Activated T-helper 17 cell treated with anti-CD3 and anti-CD28 coated beads, Interleukin-2, amount 50 U/mL, for 72 hours (primary cell): ENCODE data around the gene CCNQ. TPM values are rescaled to one million over a fixed set of nuclear protein-coding genes. Genes with fewer than 3 reads are reported as not detected.

Experiments used
- ATAC-seq: fragments of 150-1000 bp; cut with Tn5 transposase; replicated peaks from 2 replicates; pipeline ENCODE4 v1.10.0; 2021; ENCODE audit warnings: mild to moderate bottlenecking, moderate library complexity
- H3K27ac Mint-ChIP-seq: one replicate; pipeline ENCODE4 v1.8.0; 2022; ENCODE audit warnings: mixed read lengths
- H3K27me3 Mint-ChIP-seq: one replicate; pipeline ENCODE4 v1.8.0; 2022; ENCODE audit warnings: mixed read lengths
- H3K36me3 Mint-ChIP-seq: one replicate; pipeline ENCODE4 v1.8.0; 2022; ENCODE audit warnings: low read depth, mild to moderate bottlenecking, mixed read lengths
- H3K4me1 Mint-ChIP-seq: one replicate; pipeline ENCODE4 v1.8.0; 2022; ENCODE audit warnings: mixed read lengths
- H3K4me3 Mint-ChIP-seq: one replicate; pipeline ENCODE4 v1.8.0; 2022; ENCODE audit warnings: mild to moderate bottlenecking, mixed read lengths
- H3K9me3 Mint-ChIP-seq: one replicate; pipeline ENCODE4 v1.8.0; 2022; ENCODE audit warnings: mixed read lengths
- total RNA-seq, 2 donors: library from RNA; stranded (reverse); gene quantifications; one replicate each; pipeline ENCODE4 v1.2.3, GENCODE V29; 2022

The CCNQ gene
- total RNA-seq, 2 donors from 2014 or later, result 9.1 to 26.4 TPM

DNA sequence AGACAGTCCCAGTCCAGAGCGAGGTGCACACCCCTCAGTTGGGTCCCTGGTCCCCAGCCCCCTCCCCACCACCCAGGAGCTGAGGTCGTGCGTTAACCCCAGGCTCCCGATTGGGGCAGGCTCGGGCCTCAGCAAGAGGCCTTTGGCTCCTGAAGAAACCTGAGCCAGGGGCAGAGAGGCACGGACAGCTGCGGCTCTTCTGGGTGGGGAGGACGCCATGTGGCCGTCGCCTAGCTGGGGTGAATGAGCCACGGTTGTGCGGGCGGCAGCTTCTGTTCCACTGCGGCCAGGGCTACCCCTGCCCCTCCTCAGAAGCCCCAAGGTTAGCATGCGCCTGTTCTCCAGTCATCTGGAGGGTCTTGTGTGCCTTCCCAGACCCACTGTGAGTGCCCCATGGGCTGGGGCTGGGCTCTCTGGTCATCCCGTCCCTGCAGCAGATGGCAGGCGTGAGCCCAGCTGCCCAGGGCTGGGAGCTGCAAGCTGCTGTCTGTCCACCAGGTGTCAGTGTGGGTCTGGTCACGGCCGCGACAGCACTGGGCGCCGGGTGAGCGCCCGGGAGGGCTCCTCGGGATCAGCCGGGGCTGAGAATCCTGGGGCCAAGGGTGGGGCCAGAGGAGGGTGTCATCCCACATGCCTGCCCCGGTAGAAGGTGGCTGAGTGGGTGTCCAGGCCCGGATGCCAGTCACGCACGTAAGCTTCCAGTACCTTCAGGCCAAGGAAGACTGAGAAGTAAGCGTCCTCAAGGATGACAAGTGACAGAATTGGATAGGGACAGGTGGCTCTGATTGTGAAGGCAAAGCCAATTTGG, 59.6 kb downstream of the CCNQ start:
- H3K9me3 Mint-ChIP-seq, result no peaks in the 10 kb centered on the region
- H3K27ac Mint-ChIP-seq, result no peak overlapping the region
- peak; percentile 88 for ATAC-seq
- no peak overlapping the region for H3K4me3 Mint-ChIP-seq
- no peaks in the 10 kb centered on the region for H3K27me3 Mint-ChIP-seq
- H3K4me1 Mint-ChIP-seq, result no peaks in the 10 kb centered on the region
- H3K36me3 Mint-ChIP-seq, result no peaks in the 10 kb centered on the region

GRCh38 chrX:153538424-153538823, 60.5 kb downstream of the CCNQ start:
- H3K27me3 Mint-ChIP-seq, result no peaks in the 10 kb centered on the region
- H3K36me3 Mint-ChIP-seq, result no peaks in the 10 kb centered on the region
- H3K4me3 Mint-ChIP-seq, result no peak overlapping the region
- H3K27ac Mint-ChIP-seq, result no peak overlapping the region
- no peaks in the 10 kb centered on the region for H3K9me3 Mint-ChIP-seq
- H3K4me1 Mint-ChIP-seq, result no peaks in the 10 kb centered on the region
- no peak for ATAC-seq

Other genes starting within 250 kb of the CCNQ start
- gene PNMA6E, start 197.8 kb downstream of the CCNQ start, total RNA-seq, result not detected
- 1 to 10 TPM; 2.0 to 2.8 TPM for gene ZFP92, start 187.7 kb downstream of the CCNQ start, total RNA-seq
- gene TREX2, start 153.1 kb downstream of the CCNQ start, total RNA-seq, result 1 to 10 TPM; 2.5 TPM
- 10 to 100 TPM; 21.2 to 67.4 TPM for gene HAUS7, start 128.6 kb downstream of the CCNQ start, total RNA-seq
- not detected for gene BGN, start 104.2 kb downstream of the CCNQ start, total RNA-seq
- gene ATP2B3, start 81.5 kb downstream of the CCNQ start, total RNA-seq, result not detected
- gene DUSP9, start 48.1 kb upstream of the CCNQ start, total RNA-seq, result under 1 TPM in 1 of 2 donors, not detected in 1; 0.13 TPM
- gene PNCK, start 74.7 kb upstream of the CCNQ start, total RNA-seq, result 10 to 100 TPM in 1 of 2 donors, 1 to 10 TPM in 1; 1.6 to 16.7 TPM
- 10 to 100 TPM in 1 of 2 donors, 1 to 10 TPM in 1; 1.1 to 26.1 TPM for gene SLC6A8, start 88.8 kb upstream of the CCNQ start, total RNA-seq
- gene BCAP31, start 125.2 kb upstream of the CCNQ start, total RNA-seq, result 100 to 1,000 TPM; 115 to 170 TPM
- gene ABCD1, start 125.7 kb upstream of the CCNQ start, total RNA-seq, result 1 to 10 TPM; 6.7 to 9.4 TPM
- 1 to 10 TPM in 1 of 2 donors, under 1 TPM in 1; 0.45 to 7.9 TPM for gene PLXNB3, start 165.1 kb upstream of the CCNQ start, total RNA-seq
- gene SRPK3, start 181.9 kb upstream of the CCNQ start, total RNA-seq, result not detected
- 10 to 100 TPM; 62.0 to 82.2 TPM for gene IDH3G, start 195.2 kb upstream of the CCNQ start, total RNA-seq
- gene SSR4, start 195.5 kb upstream of the CCNQ start, total RNA-seq, result 100 to 1,000 TPM; 150 to 152 TPM
- 1 to 10 TPM; 1.3 to 8.0 TPM for gene PDZD4, start 231.4 kb upstream of the CCNQ start, total RNA-seq